MM.1S (cell line): ENCODE measurements around the gene KLHL11.

Experiments
- DNase-seq: peaks from one replicate; pipeline ENCODE4 v3.0.0-alpha.2; 2015
- H2AFZ ChIP-seq: fragments of 300-600 bp; sonication (generic); 2 replicates; pipeline ENCODE4 v1.6.0; 2016; ENCODE audit warnings: antibody characterized with exemption, low read length
- H3F3A ChIP-seq: fragments of 300-600 bp; sonication (generic); 2 replicates; pipeline ENCODE4 v1.6.1; 2016; ENCODE audit warnings: mild to moderate bottlenecking, antibody characterized with exemption, low read length, moderate library complexity, mixed read lengths; ENCODE audit not compliant: insufficient read depth
- H3K27ac ChIP-seq: fragments of 300-600 bp; sonication (generic); 2 replicates; pipeline ENCODE4 v1.5.1; 2016; ENCODE audit warnings: mild to moderate bottlenecking, low read length
- H3K27me3 ChIP-seq: fragments of 300-600 bp; sonication (generic); replicated peaks from 2 replicates; pipeline ENCODE4 v1.6.0; 2016; ENCODE audit warnings: low read length; ENCODE audit not compliant: insufficient read depth
- H3K36me3 ChIP-seq: fragments of 300-600 bp; sonication (generic); replicated peaks from 2 replicates; pipeline ENCODE4 v1.6.1; 2016; ENCODE audit warnings: mild to moderate bottlenecking, low read length, mixed read lengths; ENCODE audit not compliant: insufficient read depth
- H3K4me1 ChIP-seq: fragments of 300-600 bp; sonication (generic); 2 replicates; pipeline ENCODE4 v1.6.1; 2016; ENCODE audit warnings: low read length, mixed read lengths
- H3K4me2 ChIP-seq: fragments of 300-600 bp; sonication (generic); 2 replicates; pipeline ENCODE4 v1.6.0; 2016; ENCODE audit warnings: low read depth, low read length
- H3K4me3 ChIP-seq: fragments of 300-600 bp; sonication (generic); 2 replicates; pipeline ENCODE4 v1.5.1; 2016; ENCODE audit warnings: low read length, mixed read lengths
- H3K79me2 ChIP-seq: fragments of 300-600 bp; sonication (generic); 2 replicates; pipeline ENCODE4 v1.6.1; 2016; ENCODE audit warnings: mixed run types, low read length, mixed read lengths
- H3K9ac ChIP-seq: fragments of 300-600 bp; sonication (generic); 2 replicates; pipeline ENCODE4 v1.6.1; 2016; ENCODE audit warnings: low read length, mixed read lengths
- H3K9me2 ChIP-seq: fragments of 300-600 bp; sonication (generic); replicated peaks from 2 replicates; pipeline ENCODE4 v1.6.1; 2016; ENCODE audit warnings: mild to moderate bottlenecking, low read length, mixed read lengths; ENCODE audit not compliant: insufficient read depth
- H3K9me3 ChIP-seq: fragments of 300-600 bp; sonication (generic); replicated peaks from 2 replicates; pipeline ENCODE4 v1.6.1; 2016; ENCODE audit warnings: mild to moderate bottlenecking, low read length, mixed read lengths; ENCODE audit not compliant: insufficient read depth
- H4K20me1 ChIP-seq: fragments of 300-600 bp; sonication (generic); 2 replicates; pipeline ENCODE4 v1.6.1; 2016; ENCODE audit warnings: mild to moderate bottlenecking, low read length, moderate library complexity, mixed read lengths; ENCODE audit not compliant: insufficient read depth
- EZH2 ChIP-seq: fragments of 300-600 bp; sonication (generic); optimal IDR thresholded peaks from 2 replicates; pipeline ENCODE3; 2017; ENCODE audit warnings: low read depth, mild to moderate bottlenecking, antibody characterized with exemption, low read length, mixed read lengths
- EZH2phosphoT487 ChIP-seq: fragments of 300-600 bp; sonication (generic); IDR thresholded peaks from 2 replicates; pipeline ENCODE4 v1.6.1; 2018; ENCODE audit warnings: antibody characterized with exemption, low read length
- TF ChIP-seq, protein P1 (sequence below): fragments of 300-600 bp; sonication (generic); IDR thresholded peaks from 2 replicates; pipeline ENCODE4 v1.5.1; 2016; ENCODE audit warnings: antibody characterized with exemption, low read length, mixed read lengths

Gene KLHL11

DNA sequence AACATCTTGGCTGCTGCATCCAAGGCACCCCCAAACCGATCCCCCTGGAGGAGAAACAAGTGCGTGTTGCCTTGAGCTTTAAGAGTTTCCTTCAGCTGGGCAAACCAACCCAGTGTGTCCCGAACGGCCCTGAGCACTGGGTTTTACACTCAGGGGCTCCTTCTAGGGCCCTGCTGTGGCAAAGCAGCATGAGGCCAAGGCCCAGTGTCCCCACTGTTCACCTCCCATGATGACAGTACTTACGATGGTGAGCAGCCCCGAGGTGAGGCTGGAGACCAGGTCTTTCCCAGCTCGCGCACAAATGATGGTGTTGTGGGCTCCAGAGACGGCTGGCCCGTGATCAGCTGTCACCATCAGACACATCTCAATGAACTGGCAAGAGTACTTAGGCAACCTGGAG lies 6.6 kb upstream of the KLHL11 start:
- Histone ChIP-seq H3K79me2 (no peaks in the 10 kb centered on the region), H3K9me2 (no peaks in the 10 kb centered on the region), H3F3A (no peaks in the 10 kb centered on the region), H3K4me1 (no peaks in the 10 kb centered on the region), H3K27ac (no peak overlapping the region), H3K4me2 (no peak overlapping the region), H3K9ac (no peak overlapping the region), H3K4me3 (no peak overlapping the region), H3K36me3 (no peaks in the 10 kb centered on the region), H3K9me3 (no peaks in the 10 kb centered on the region), H3K27me3 (no peaks in the 10 kb centered on the region), H2AFZ (no peak overlapping the region), H4K20me1 (no peaks in the 10 kb centered on the region)
- DNase-seq, result no peak
- no peak for TF ChIP-seq EZH2phosphoT487
- TF ChIP-seq EZH2, result no peak

DNA sequence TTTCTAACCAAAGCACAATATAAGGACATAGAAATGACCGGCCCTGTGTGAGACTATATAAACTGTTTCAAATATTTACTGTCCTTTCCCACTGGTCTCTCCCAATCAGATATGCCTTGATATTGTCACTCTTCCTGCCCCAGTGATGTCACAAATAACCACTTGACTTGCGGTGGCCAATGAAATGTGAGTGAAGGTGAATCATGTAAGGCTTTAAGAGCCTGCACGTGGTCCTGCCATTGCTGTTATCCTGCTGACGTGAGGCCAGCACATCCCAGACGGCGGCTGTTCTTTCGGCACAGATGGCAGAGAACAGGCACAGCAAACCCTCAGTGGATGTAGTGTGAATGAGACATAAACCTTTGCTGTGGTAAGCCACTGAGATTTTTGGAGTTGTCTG lies 5.4 kb upstream of the KLHL11 start:
- Histone ChIP-seq H3K36me3 (no peaks in the 10 kb centered on the region), H3F3A (peaks cover under 1% of the 10 kb centered on the region; the same call in 1 of the 2 replicates)

DNA sequence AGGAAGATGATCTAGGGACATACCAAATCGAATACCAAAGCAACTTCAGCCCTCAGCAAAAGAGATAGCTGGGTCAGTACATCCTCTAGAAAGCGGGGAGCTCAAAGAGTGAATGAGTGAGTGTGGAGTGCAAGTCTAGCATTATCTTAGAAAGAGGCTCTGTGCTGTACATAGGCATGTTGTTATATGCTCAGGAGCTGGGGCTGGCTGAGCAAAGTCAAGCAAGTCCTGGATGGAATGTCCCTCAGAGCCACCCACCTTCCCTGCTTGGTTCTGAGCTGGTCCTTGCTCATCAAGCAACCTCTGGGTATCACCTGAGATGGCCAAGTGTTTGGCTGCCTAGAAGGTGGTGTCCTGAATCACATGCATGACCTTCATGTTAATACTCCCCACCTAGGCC lies 4.9 kb upstream of the KLHL11 start:
- Histone ChIP-seq H3K4me3 (no peak overlapping the region), H3K27me3 (no peaks in the 10 kb centered on the region), H3F3A (peaks cover 3% of the 10 kb centered on the region; the same call in 1 of the 2 replicates), H3K4me2 (no peak overlapping the region), H3K36me3 (no peaks in the 10 kb centered on the region), H2AFZ (no peak overlapping the region), H3K9ac (no peak overlapping the region), H3K9me2 (no peaks in the 10 kb centered on the region), H3K9me3 (no peaks in the 10 kb centered on the region), H3K79me2 (peaks cover 1% of the 10 kb centered on the region), H3K27ac (no peak overlapping the region), H3K4me1 (no peaks in the 10 kb centered on the region), H4K20me1 (no peaks in the 10 kb centered on the region)
- TF ChIP-seq EZH2phosphoT487, result no peak
- TF ChIP-seq, protein P1, sequence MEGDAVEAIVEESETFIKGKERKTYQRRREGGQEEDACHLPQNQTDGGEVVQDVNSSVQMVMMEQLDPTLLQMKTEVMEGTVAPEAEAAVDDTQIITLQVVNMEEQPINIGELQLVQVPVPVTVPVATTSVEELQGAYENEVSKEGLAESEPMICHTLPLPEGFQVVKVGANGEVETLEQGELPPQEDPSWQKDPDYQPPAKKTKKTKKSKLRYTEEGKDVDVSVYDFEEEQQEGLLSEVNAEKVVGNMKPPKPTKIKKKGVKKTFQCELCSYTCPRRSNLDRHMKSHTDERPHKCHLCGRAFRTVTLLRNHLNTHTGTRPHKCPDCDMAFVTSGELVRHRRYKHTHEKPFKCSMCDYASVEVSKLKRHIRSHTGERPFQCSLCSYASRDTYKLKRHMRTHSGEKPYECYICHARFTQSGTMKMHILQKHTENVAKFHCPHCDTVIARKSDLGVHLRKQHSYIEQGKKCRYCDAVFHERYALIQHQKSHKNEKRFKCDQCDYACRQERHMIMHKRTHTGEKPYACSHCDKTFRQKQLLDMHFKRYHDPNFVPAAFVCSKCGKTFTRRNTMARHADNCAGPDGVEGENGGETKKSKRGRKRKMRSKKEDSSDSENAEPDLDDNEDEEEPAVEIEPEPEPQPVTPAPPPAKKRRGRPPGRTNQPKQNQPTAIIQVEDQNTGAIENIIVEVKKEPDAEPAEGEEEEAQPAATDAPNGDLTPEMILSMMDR, result no peak
- no peak for TF ChIP-seq EZH2
- no peak for DNase-seq

More for the DNA sequence above, 5.4 kb upstream of the KLHL11 start:
- Histone ChIP-seq H3K4me1 (no peaks in the 10 kb centered on the region), H2AFZ (no peak overlapping the region), H3K4me2 (no peak overlapping the region), H3K79me2 (no peaks in the 10 kb centered on the region), H3K27ac (no peak overlapping the region), H3K27me3 (no peaks in the 10 kb centered on the region), H3K9me3 (no peaks in the 10 kb centered on the region), H3K9ac (no peak overlapping the region), H3K4me3 (no peak overlapping the region), H3K9me2 (no peaks in the 10 kb centered on the region), H4K20me1 (no peaks in the 10 kb centered on the region)
- TF ChIP-seq, protein P1, result no peak
- no peak for TF ChIP-seq EZH2
- no peak for TF ChIP-seq EZH2phosphoT487
- no peak for DNase-seq

DNA sequence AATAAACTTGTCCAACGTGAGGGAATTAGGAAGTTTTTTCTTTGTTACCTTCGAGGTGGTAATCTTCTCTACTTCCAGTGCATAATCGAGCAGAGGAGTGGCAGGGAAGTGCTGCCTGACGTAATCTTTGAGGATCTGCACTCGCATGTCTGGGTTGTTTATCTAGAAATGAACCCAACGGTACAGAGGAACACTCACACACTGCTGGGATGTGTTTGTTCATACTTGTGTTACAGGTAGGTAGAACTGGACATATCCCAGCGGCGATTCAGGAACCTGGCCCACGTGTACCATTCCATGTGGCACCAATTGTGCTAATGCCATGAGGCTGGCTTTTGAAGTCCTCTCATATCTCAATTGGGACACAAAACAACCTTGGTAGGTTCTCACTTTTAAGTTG lies 4.2 kb upstream of the KLHL11 start:
- Histone ChIP-seq H4K20me1 (no peaks in the 10 kb centered on the region), H3K4me2 (no peak overlapping the region), H3K9me2 (no peaks in the 10 kb centered on the region), H3K4me1 (no peaks in the 10 kb centered on the region), H3K27ac (no peak overlapping the region), H3K9ac (no peak overlapping the region), H2AFZ (no peak overlapping the region), H3K79me2 (peaks cover 8% of the 10 kb centered on the region), H3F3A (peaks cover 3% of the 10 kb centered on the region; the same call in 1 of the 2 replicates), H3K36me3 (no peaks in the 10 kb centered on the region), H3K27me3 (no peaks in the 10 kb centered on the region), H3K9me3 (no peaks in the 10 kb centered on the region), H3K4me3 (no peak overlapping the region)
- TF ChIP-seq EZH2phosphoT487, result no peak
- TF ChIP-seq, protein P1, result no peak
- TF ChIP-seq EZH2, result no peak
- no peak for DNase-seq
